Measurements from ENCODE around the gene THNSL1. TPM values are rescaled to one million over a fixed set of nuclear protein-coding genes. Genes with fewer than 3 reads are reported as not detected.
A peak's percentile ranks its signal among the peaks of the same experiment; 100 is the strongest.
"Not testable (repeated sequence)": the region's sequence is repeated elsewhere in the genome, so short reads cannot be mapped to it uniquely, and the experiment has no call there.

Gene THNSL1
- polyA plus RNA-seq, 2 of the 4 experiments (the other 2 are of a cell fraction): 4.8 to 6.1 TPM

- TF ChIP-seq MAZ (IDR thresholded peaks at IDR 0.05; ENCODE audit: borderline replicate concordance, low read depth, low read length) (no peak), MAFK (IDR thresholded peaks at IDR 0.05; ENCODE audit: partially characterized antibody) (peak; percentile 70)
- peaks cover 4% of the 10 kb centered on the region; the same call in 1 of the 3 replicates for H3K4me1 ChIP-seq
- H3K9me3 ChIP-seq: no peaks in the 10 kb centered on the region
- ChIA-PET CTCF (interaction anchor here (0.6 to 2.5 kb wide), 5 partner anchors 8 to 351 kb away, joined by 3 to 6 read pairs (median 4); no protein-coding TSS in a partner anchor), POLR2A (no interaction called here)
- H3K4me2 ChIP-seq: no peak overlapping the region
- H3K4me3 ChIP-seq: no peak overlapping the region
- DNase-seq (ENCODE audit: low read depth in 1 of 2, low spot score in 1 of 2) (no peak), FAIRE-seq (peak; percentile 59), ATAC-seq (no peak)
- 86% methylated on average over 1 of the region's 1 CpG for WGBS (ENCODE audit: missing lambda C conversion rate)
- H3K27ac ChIP-seq: no peak overlapping the region
These were observed 23.0 kb upstream of the THNSL1 start for GRCh38 chr10:24993237-24993958.

- DNase-seq (ENCODE audit: low read depth in 1 of 2, low spot score in 1 of 2): no peak
- no peaks in the 10 kb centered on the region for H3K9me3 ChIP-seq
- no peak overlapping the region for H3K27ac ChIP-seq
- H3K4me1 ChIP-seq: no peaks in the 10 kb centered on the region; the same call in 2 of the 3 replicates
- H3K4me2 ChIP-seq: no peak overlapping the region
- no peak for ATAC-seq
- TF ChIP-seq ZNF302 (CRISPR knock-in tag; IDR thresholded peaks at IDR 0.05) (no peak), RARB (CRISPR knock-in tag; IDR thresholded peaks at IDR 0.05) (no peak), HOXB13 (CRISPR knock-in tag; IDR thresholded peaks at IDR 0.05; ENCODE audit: low read depth) (no peak), MYC (IDR thresholded peaks at IDR 0.05; ENCODE audit: borderline replicate concordance, low read length) (no peak), NR3C1 (IDR thresholded peaks at IDR 0.05) (no peak), FOSB (CRISPR knock-in tag; IDR thresholded peaks at IDR 0.05) (no peak), HOXA7 (CRISPR knock-in tag; IDR thresholded peaks at IDR 0.05) (no peak), EP300 (IDR thresholded peaks at IDR 0.05) (no peak), SMC3 (IDR thresholded peaks at IDR 0.05) (no peak), HES2 (IDR thresholded peaks at IDR 0.05) (no peak), RFX5 (IDR thresholded peaks at IDR 0.05) (no peak), JUNB (IDR thresholded peaks at IDR 0.05) (no peak), USF2 (IDR thresholded peaks at IDR 0.05) (no peak), KDM1A (IDR thresholded peaks at IDR 0.05; ENCODE audit: low read depth) (no peak), POLR2AphosphoS2 (conservative IDR thresholded peaks at IDR 0.05; ENCODE audit: low read length) (no peak), ZFP36 (IDR thresholded peaks at IDR 0.05; ENCODE audit: borderline replicate concordance, partially characterized antibody) (no peak), ZSCAN20 (CRISPR knock-in tag; IDR thresholded peaks at IDR 0.05) (no peak), E2F6 (IDR thresholded peaks at IDR 0.05; ENCODE audit: borderline replicate concordance, low read depth) (no peak), GATA3 (IDR thresholded peaks at IDR 0.05; ENCODE audit: borderline replicate concordance) (no peak)
- ChIA-PET CTCF (interaction anchor here (0.6 to 2.5 kb wide), 3 partner anchors 8 to 377 kb away, joined by 3 to 6 read pairs (median 5); no protein-coding TSS in a partner anchor), POLR2A (no interaction called here)
- no peak overlapping the region for H3K4me3 ChIP-seq
- FAIRE-seq: no peak
These were observed 21.3 kb upstream of the THNSL1 start for GRCh38 chr10:24995072-24995471.

GRCh38 chr10:24998044-24998443, 18.4 kb upstream of the THNSL1 start:
- WGBS (ENCODE audit: missing lambda C conversion rate): 60% methylated on average over 3 of the region's 3 CpGs
- Histone ChIP-seq H3K4me3 (no peak overlapping the region), H3K27ac (no peak overlapping the region), H3K4me1 (no peaks in the 10 kb centered on the region), H3K4me2 (no peak overlapping the region), H3K9me3 (no peaks in the 10 kb centered on the region)
- DNase-seq (ENCODE audit: low read depth in 1 of 2, low spot score in 1 of 2): no peak
- FAIRE-seq: no peak
- no peak for TF ChIP-seq E2F6 (IDR thresholded peaks at IDR 0.05; ENCODE audit: borderline replicate concordance, low read depth)
- TF ChIP-seq ZFP36 (IDR thresholded peaks at IDR 0.05; ENCODE audit: borderline replicate concordance, partially characterized antibody): no peak
- TF ChIP-seq SMC3 (IDR thresholded peaks at IDR 0.05): no peak
- no peak for TF ChIP-seq CBX8 (IDR thresholded peaks at IDR 0.05)
- no peak for TF ChIP-seq KDM1A (IDR thresholded peaks at IDR 0.05; ENCODE audit: low read depth)
- TF ChIP-seq NFE2L2 (conservative IDR thresholded peaks at IDR 0.05; ENCODE audit: low read length): no peak
- TF ChIP-seq ZNF302 (CRISPR knock-in tag; IDR thresholded peaks at IDR 0.05): no peak
- no peak for TF ChIP-seq BCL3 (IDR thresholded peaks at IDR 0.05)
- TF ChIP-seq ZSCAN20 (CRISPR knock-in tag; IDR thresholded peaks at IDR 0.05): no peak
- ChIA-PET CTCF (interaction anchor here (1.1 to 2.3 kb wide), 3 partner anchors 8 to 83 kb away, joined by 4 to 11 read pairs (median 6); no protein-coding TSS in a partner anchor), POLR2A (interaction anchor here (1.0 kb wide), 1 partner anchor 18 kb away, joined by 3 read pairs; the partner anchor contains the start of gene THNSL1)
- ATAC-seq: no peak

GRCh38 chr10:25011591-25011990, 4.8 kb upstream of the THNSL1 start:
- FAIRE-seq; CTCF ChIA-PET; POLR2A ChIA-PET; DNase-seq (ENCODE audit: low read depth in 1 of 2, low spot score in 1 of 2); H3K4me2 ChIP-seq; H3K9me3 ChIP-seq; H3K27ac ChIP-seq; ATAC-seq; H3K4me1 ChIP-seq; H3K4me3 ChIP-seq: not testable (repeated sequence)
- 71% methylated on average over 2 of the region's 2 CpGs for WGBS (ENCODE audit: missing lambda C conversion rate)
